ENCODE results near the gene DGKB. TPM values are rescaled to one million over a fixed set of nuclear protein-coding genes. Genes with fewer than 3 reads are reported as not detected.

The DGKB gene
- total RNA-seq, 1 donor from 2014 or later, result 0.32 TPM

DNA sequence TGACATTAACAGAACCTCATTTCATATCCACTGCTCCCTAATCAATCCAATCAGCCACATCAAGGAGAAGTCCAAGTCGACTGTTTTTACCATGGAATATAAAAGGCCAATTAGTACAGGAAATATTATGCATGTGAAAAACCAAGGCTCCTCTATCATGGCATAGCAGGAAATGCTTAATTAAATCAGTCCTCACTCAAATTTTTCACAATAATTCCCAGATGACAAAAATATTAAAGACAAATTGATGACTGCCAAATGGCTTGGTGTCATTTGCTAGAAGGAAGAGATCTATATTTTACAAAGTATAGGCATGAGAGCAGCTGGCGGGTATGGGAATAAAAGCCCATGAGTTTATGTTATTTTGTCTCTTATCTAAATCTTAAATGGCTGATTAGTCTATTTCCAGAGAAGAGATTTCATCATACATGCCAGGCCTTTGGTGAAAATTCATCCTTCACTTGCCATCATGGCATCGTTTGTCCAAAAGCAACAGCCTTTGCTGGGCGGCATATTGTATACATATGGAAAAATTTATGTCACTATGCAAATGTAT, 219.6 kb downstream of the DGKB start:
- no peaks in the 10 kb centered on the region for H3K27me3 Mint-ChIP-seq (ENCODE audit: unreplicated experiment)
- no peaks in the 10 kb centered on the region for H3K9me3 Mint-ChIP-seq (ENCODE audit: unreplicated experiment)

DNA sequence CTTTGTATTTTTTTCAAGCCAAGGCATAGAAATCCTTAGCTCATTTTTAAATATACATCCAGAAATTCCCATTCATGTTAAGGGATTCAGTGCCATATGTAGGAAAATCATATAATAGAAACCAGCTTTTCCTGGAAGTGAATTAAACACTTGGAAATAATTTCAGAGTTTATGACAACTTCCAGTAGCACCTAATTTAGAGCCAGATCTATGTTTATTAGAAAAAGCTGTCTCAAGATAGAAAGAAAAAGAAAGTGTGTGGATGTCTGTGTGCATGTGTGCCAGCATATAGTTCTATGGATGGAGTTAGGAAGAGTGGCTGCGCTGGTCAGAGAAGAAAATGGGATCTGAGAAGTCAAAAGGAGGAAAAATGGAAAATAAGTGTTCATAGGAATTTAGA, 225.7 kb downstream of the DGKB start:
- Mint-ChIP-seq H3K27ac (ENCODE audit: unreplicated experiment) (no peak overlapping the region), H3K9me3 (ENCODE audit: unreplicated experiment) (no peaks in the 10 kb centered on the region), H3K36me3 (ENCODE audit: unreplicated experiment) (no peaks in the 10 kb centered on the region), H3K4me3 (ENCODE audit: unreplicated experiment) (no peak overlapping the region), H3K4me1 (ENCODE audit: unreplicated experiment) (peaks cover 15% of the 10 kb centered on the region), H3K27me3 (ENCODE audit: unreplicated experiment) (no peaks in the 10 kb centered on the region)
- TF ChIP-seq, protein P1, sequence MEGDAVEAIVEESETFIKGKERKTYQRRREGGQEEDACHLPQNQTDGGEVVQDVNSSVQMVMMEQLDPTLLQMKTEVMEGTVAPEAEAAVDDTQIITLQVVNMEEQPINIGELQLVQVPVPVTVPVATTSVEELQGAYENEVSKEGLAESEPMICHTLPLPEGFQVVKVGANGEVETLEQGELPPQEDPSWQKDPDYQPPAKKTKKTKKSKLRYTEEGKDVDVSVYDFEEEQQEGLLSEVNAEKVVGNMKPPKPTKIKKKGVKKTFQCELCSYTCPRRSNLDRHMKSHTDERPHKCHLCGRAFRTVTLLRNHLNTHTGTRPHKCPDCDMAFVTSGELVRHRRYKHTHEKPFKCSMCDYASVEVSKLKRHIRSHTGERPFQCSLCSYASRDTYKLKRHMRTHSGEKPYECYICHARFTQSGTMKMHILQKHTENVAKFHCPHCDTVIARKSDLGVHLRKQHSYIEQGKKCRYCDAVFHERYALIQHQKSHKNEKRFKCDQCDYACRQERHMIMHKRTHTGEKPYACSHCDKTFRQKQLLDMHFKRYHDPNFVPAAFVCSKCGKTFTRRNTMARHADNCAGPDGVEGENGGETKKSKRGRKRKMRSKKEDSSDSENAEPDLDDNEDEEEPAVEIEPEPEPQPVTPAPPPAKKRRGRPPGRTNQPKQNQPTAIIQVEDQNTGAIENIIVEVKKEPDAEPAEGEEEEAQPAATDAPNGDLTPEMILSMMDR (IDR thresholded peaks at IDR 0.05), result no peak
- no peak for DNase-seq (ENCODE audit: extremely low spot score, unreplicated experiment)

More for the DNA sequence above, 219.6 kb downstream of the DGKB start:
- H3K4me3 Mint-ChIP-seq (ENCODE audit: unreplicated experiment), result no peak overlapping the region
- H3K4me1 Mint-ChIP-seq (ENCODE audit: unreplicated experiment), result peaks cover 20% of the 10 kb centered on the region
- TF ChIP-seq, protein P1 (IDR thresholded peaks at IDR 0.05), result no peak
- H3K27ac Mint-ChIP-seq (ENCODE audit: unreplicated experiment), result no peak overlapping the region
- DNase-seq (ENCODE audit: extremely low spot score, unreplicated experiment), result no peak
- H3K36me3 Mint-ChIP-seq (ENCODE audit: unreplicated experiment), result no peaks in the 10 kb centered on the region

DNA sequence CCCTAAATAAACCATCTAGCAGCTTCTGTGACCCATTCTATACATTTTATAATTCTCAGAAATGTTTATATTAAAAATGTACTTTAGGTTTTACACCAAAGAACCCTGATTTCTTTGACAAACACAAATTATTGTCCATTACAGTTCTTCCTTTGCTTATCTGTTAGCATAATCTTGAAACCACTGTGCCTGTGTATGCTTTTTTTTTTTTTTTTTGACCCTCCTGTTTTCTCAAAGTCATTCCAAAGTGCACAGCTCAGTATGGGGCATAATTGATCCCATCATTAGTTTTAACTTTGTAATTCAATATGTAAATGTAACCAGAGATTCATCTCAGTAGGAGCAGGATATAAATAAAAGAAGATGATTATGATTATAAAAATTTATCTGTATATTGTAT, 229.3 kb downstream of the DGKB start:
- Mint-ChIP-seq H3K36me3 (ENCODE audit: unreplicated experiment) (no peaks in the 10 kb centered on the region), H3K4me3 (ENCODE audit: unreplicated experiment) (no peak overlapping the region), H3K4me1 (ENCODE audit: unreplicated experiment) (no peaks in the 10 kb centered on the region), H3K27ac (ENCODE audit: unreplicated experiment) (no peak overlapping the region), H3K9me3 (ENCODE audit: unreplicated experiment) (no peaks in the 10 kb centered on the region), H3K27me3 (ENCODE audit: unreplicated experiment) (no peaks in the 10 kb centered on the region)
- DNase-seq (ENCODE audit: extremely low spot score, unreplicated experiment), result no peak
- TF ChIP-seq, protein P1 (IDR thresholded peaks at IDR 0.05), result no peak

DNA sequence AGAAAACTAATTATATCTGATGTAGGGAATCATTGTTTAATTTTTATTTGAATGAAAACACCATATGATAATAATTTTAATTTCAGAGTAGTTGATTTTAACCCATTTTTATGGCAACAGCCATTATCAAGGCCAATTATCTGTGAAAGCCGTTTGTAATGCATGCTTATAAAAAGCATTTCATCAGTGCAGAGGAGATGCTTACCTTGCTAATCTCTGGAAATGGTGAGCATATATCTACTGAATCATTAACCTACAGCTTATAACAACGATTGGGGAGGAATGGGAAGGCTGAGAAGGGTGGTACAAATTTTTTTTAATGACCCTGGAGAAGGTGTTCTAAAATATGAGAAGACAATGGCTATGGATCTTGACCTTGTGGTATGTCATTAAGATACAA, 235.6 kb downstream of the DGKB start:
- Mint-ChIP-seq H3K9me3 (ENCODE audit: unreplicated experiment) (no peaks in the 10 kb centered on the region), H3K4me1 (ENCODE audit: unreplicated experiment) (no peaks in the 10 kb centered on the region)

DNA sequence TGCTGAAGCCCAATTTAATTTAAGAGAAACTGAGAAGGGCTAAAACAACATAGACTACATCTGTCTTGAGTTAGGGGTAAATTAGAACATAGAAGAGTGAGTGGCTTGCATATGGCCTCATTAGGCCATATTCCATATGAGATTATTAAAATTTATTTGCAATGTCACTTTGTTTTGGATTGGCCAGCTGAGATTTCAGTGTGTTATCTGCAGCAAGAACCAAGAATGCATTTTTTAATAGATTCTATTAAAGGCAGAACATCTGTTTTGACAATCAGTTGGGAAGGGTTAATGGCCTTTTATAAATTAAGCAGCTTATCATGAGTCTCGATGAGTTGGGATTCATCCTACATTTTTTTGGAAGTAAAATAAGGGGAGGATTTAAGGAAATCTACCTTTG, 236.2 kb downstream of the DGKB start:
- no peak for DNase-seq (ENCODE audit: extremely low spot score, unreplicated experiment)
- H3K36me3 Mint-ChIP-seq (ENCODE audit: unreplicated experiment), result no peaks in the 10 kb centered on the region
- no peaks in the 10 kb centered on the region for H3K4me1 Mint-ChIP-seq (ENCODE audit: unreplicated experiment)
- no peaks in the 10 kb centered on the region for H3K27me3 Mint-ChIP-seq (ENCODE audit: unreplicated experiment)
- H3K9me3 Mint-ChIP-seq (ENCODE audit: unreplicated experiment), result no peaks in the 10 kb centered on the region
- no peak overlapping the region for H3K27ac Mint-ChIP-seq (ENCODE audit: unreplicated experiment)
- no peak overlapping the region for H3K4me3 Mint-ChIP-seq (ENCODE audit: unreplicated experiment)
- TF ChIP-seq, protein P1 (IDR thresholded peaks at IDR 0.05), result no peak

More for the DNA sequence above, 235.6 kb downstream of the DGKB start:
- no peak for DNase-seq (ENCODE audit: extremely low spot score, unreplicated experiment)
- Mint-ChIP-seq H3K27me3 (ENCODE audit: unreplicated experiment) (no peaks in the 10 kb centered on the region), H3K36me3 (ENCODE audit: unreplicated experiment) (no peaks in the 10 kb centered on the region), H3K27ac (ENCODE audit: unreplicated experiment) (no peak overlapping the region), H3K4me3 (ENCODE audit: unreplicated experiment) (no peak overlapping the region)
- TF ChIP-seq, protein P1 (IDR thresholded peaks at IDR 0.05), result no peak

All from osteocyte (in vitro differentiated cells).